H9 (cell line): ENCODE results near the gene HDAC5. TPM values are rescaled to one million over a fixed set of nuclear protein-coding genes. Genes with fewer than 3 reads are reported as not detected.
A peak's percentile ranks its signal among the peaks of the same experiment; 100 is the strongest.

Experiments used
- DNase-seq: peaks from one replicate; pipeline ENCODE4 v3.0.0-alpha.2; 2017
- H2AFZ ChIP-seq: one replicate; pipeline ENCODE4 v1.6.1; 2013; ENCODE audit warnings: mild to moderate bottlenecking, low read length, control low read depth, moderate library complexity
- H2AK5ac ChIP-seq: 2 replicates; pipeline ENCODE4 v1.6.1; 2013; ENCODE audit warnings: low read length, control low read depth, mixed read lengths; ENCODE audit not compliant: insufficient read length
- H2BK120ac ChIP-seq: one replicate; pipeline ENCODE4 v1.6.1; 2013; ENCODE audit warnings: low read depth, mild to moderate bottlenecking, low read length, control low read depth, inconsistent platforms; ENCODE audit not compliant: poor library complexity, severe bottlenecking
- H2BK12ac ChIP-seq: 2 replicates; pipeline ENCODE4 v1.6.1; 2013; ENCODE audit warnings: low read length, control low read depth, mixed read lengths, low read depth; ENCODE audit not compliant: insufficient read length
- H2BK15ac ChIP-seq: 2 replicates; pipeline ENCODE4 v1.6.1; 2013; ENCODE audit warnings: low read depth, low read length, control low read depth
- H2BK20ac ChIP-seq: one replicate; pipeline ENCODE4 v1.6.1; 2013; ENCODE audit warnings: low read depth, mild to moderate bottlenecking, low read length, control low read depth, inconsistent platforms; ENCODE audit not compliant: poor library complexity, severe bottlenecking
- H2BK5ac ChIP-seq: 2 replicates; pipeline ENCODE4 v1.6.1; 2013; ENCODE audit warnings: low read length, control low read depth, mixed read lengths; ENCODE audit not compliant: insufficient read length
- H3K14ac ChIP-seq: 2 replicates; pipeline ENCODE4 v1.6.1; 2013; ENCODE audit warnings: low read length, control low read depth; ENCODE audit not compliant: insufficient read depth
- H3K18ac ChIP-seq: 2 replicates; pipeline ENCODE4 v1.6.1; 2013; ENCODE audit warnings: low read depth, mild to moderate bottlenecking, mixed read lengths, low read length, control low read depth; ENCODE audit not compliant: insufficient read length
- H3K23ac ChIP-seq: 2 replicates; pipeline ENCODE4 v1.6.1; 2013; ENCODE audit warnings: low read length, control low read depth, mixed read lengths, low read depth; ENCODE audit not compliant: insufficient read length
- H3K23me2 ChIP-seq: 2 replicates; pipeline ENCODE4 v1.6.1; 2013; ENCODE audit warnings: low read depth, mild to moderate bottlenecking, mixed read lengths, low read length, control low read depth; ENCODE audit not compliant: insufficient read length, poor library complexity, severe bottlenecking
- H3K27ac ChIP-seq: 2 replicates; pipeline ENCODE4 v1.5.1; 2013; ENCODE audit warnings: low read length, control low read depth, mixed read lengths, low read depth; ENCODE audit not compliant: insufficient read length
- H3K27me3 ChIP-seq: 2 replicates; pipeline ENCODE4 v1.6.1; 2013; ENCODE audit warnings: low read length, control low read depth, inconsistent platforms; ENCODE audit not compliant: insufficient read depth
- H3K4ac ChIP-seq: 2 replicates; pipeline ENCODE4 v1.6.1; 2013; ENCODE audit warnings: low read depth, mild to moderate bottlenecking, control low read depth, inconsistent platforms, low read length, moderate library complexity
- H3K4me1 ChIP-seq: 2 replicates; pipeline ENCODE4 v1.6.1; 2013; ENCODE audit warnings: low read length, control low read depth, inconsistent platforms; ENCODE audit not compliant: insufficient read depth
- H3K4me2 ChIP-seq: 2 replicates; pipeline ENCODE4 v1.6.1; 2013; ENCODE audit warnings: low read length, control low read depth, mixed read lengths; ENCODE audit not compliant: insufficient read length, insufficient read depth
- H3K56ac ChIP-seq: 2 replicates; pipeline ENCODE4 v1.6.1; 2013; ENCODE audit warnings: low read depth, mild to moderate bottlenecking, mixed read lengths, low read length, control low read depth; ENCODE audit not compliant: insufficient read length
- H3K79me1 ChIP-seq: 2 replicates; pipeline ENCODE4 v1.6.1; 2013; ENCODE audit warnings: low read depth, mild to moderate bottlenecking, moderate library complexity, low read length, control low read depth, inconsistent platforms; ENCODE audit not compliant: insufficient read depth, poor library complexity, severe bottlenecking
- H3K79me2 ChIP-seq: 2 replicates; pipeline ENCODE4 v1.6.1; 2013; ENCODE audit warnings: low read length, control low read depth, inconsistent platforms; ENCODE audit not compliant: insufficient read depth
- H3K9ac ChIP-seq: 2 replicates; pipeline ENCODE4 v1.6.1; 2013; ENCODE audit warnings: low read length, control low read depth, mixed read lengths; ENCODE audit not compliant: insufficient read length; ENCODE audit errors: extremely low read depth
- H3K9me3 ChIP-seq: one replicate; pipeline ENCODE4 v1.6.1; 2013; ENCODE audit warnings: low read depth, low read length, inconsistent platforms; ENCODE audit not compliant: control insufficient read depth
- H3T11ph ChIP-seq: one replicate; pipeline ENCODE4 v1.6.1; 2013; ENCODE audit warnings: mild to moderate bottlenecking, low read length, control low read depth, inconsistent platforms
- H4K20me1 ChIP-seq: one replicate; pipeline ENCODE4 v1.6.1; 2013; ENCODE audit not compliant: control insufficient read depth, insufficient read length, insufficient read depth
- H4K5ac ChIP-seq: 2 replicates; pipeline ENCODE4 v1.6.1; 2013; ENCODE audit warnings: low read depth, mild to moderate bottlenecking, mixed read lengths, low read length, control low read depth; ENCODE audit not compliant: insufficient read length
- H4K8ac ChIP-seq: replicated peaks from 2 replicates; pipeline ENCODE4 v1.6.1; 2013; ENCODE audit warnings: low read length, control low read depth, mixed read lengths, low read depth; ENCODE audit not compliant: insufficient read length
- H4K91ac ChIP-seq: 2 replicates; pipeline ENCODE4 v1.6.1; 2013; ENCODE audit warnings: low read depth, mild to moderate bottlenecking, moderate library complexity, mixed read lengths, low read length, control low read depth; ENCODE audit not compliant: insufficient read length
- H3K27ac Mint-ChIP-seq, 3 experiments: 2 replicates in 2 of 3; 3 replicates in 1 of 3; pipeline ENCODE4 v1.8.0; 2020 to 2021; ENCODE audit warnings: mixed read lengths in 3 of 3, mild to moderate bottlenecking in 1 of 3, moderate library complexity in 1 of 3
- H3K27me3 Mint-ChIP-seq: 2 replicates; pipeline ENCODE4 v1.8.0; 2021; ENCODE audit warnings: low read depth, mild to moderate bottlenecking, moderate library complexity, mixed read lengths
- H3K36me3 Mint-ChIP-seq, 3 experiments: 2 replicates in 2 of 3; 3 replicates in 1 of 3; pipeline ENCODE4 v1.8.0; 2020 to 2021; ENCODE audit warnings: low read depth in 3 of 3, mixed read lengths in 3 of 3; ENCODE audit not compliant: insufficient read depth in 1 of 3
- H3K4me1 Mint-ChIP-seq, 2 experiments: 2 replicates each; pipeline ENCODE4 v1.8.0; 2020; ENCODE audit warnings: mixed read lengths in 2 of 2
- H3K4me3 Mint-ChIP-seq, 2 experiments: 2 replicates in 1 of 2; 3 replicates in 1 of 2; pipeline ENCODE4 v1.8.0; 2020 to 2021; ENCODE audit warnings: mild to moderate bottlenecking in 2 of 2, mixed read lengths in 2 of 2, moderate library complexity in 1 of 2
- H3K9me3 Mint-ChIP-seq, 2 experiments: 2 replicates in 1 of 2; 3 replicates in 1 of 2; pipeline ENCODE4 v1.8.0; 2020; ENCODE audit warnings: mild to moderate bottlenecking in 2 of 2, mixed read lengths in 2 of 2, moderate library complexity in 1 of 2
- WGBS: extraction: QIAGEN DNeasy Blood & Tissue Kit; methylation state at CpG from one replicate; pipeline ENCODE4 v1.1.7; 2013; ENCODE audit warnings: missing lambda C conversion rate, low lambda C conversion rate, mixed read lengths; ENCODE audit not compliant: insufficient read length; ENCODE audit errors: extremely low coverage; 5-methylcytosine and 5-hydroxymethylcytosine counted together
- total RNA-seq: library from RNA; stranded (reverse); gene quantifications from 2 replicates; pipeline ENCODE4 v1.2.1, GENCODE V29; 2021
- TF ChIP-seq, protein P1 (sequence below): fragments of 200-600 bp; sonication (generic); conservative IDR thresholded peaks from 3 replicates; pipeline ENCODE4 v1.8.0; 2021; ENCODE audit warnings: antibody characterized with exemption, mild to moderate bottlenecking

HDAC5 gene
- total RNA-seq, 1 experiment from 2014 or later: 39.5 TPM

DNA sequence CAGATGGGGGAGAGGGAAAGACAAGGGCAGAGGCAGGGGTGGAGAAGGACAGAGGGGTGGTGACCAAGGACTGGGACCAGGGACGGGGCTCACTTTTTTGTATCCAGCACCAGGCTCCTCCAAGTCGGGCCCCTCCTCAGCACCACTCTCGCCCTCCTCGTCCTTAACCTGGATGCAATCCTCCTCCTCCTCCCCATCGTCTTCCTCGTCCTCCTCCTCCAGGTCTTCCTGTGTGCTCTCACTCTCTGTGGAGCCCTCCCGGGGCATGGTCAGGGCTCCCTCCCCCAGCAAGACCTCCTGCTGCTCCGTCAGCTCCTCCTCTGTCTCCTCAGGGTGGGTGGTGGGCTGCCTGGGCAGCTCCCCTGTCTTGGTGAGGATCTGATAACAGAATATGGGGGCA lies 36.1 kb downstream of the HDAC5 start:
- Histone ChIP-seq H3K18ac (no peak overlapping the region), H4K20me1 (no peaks in the 10 kb centered on the region), H3K9me3 (no peaks in the 10 kb centered on the region), H3K56ac (no peak overlapping the region), H2BK15ac (no peak overlapping the region), H3K4me2 (peak overlapping the region; percentile 78), H4K8ac (no peak overlapping the region), H4K91ac (no peak overlapping the region), H3K4me1 (no peaks in the 10 kb centered on the region), H2BK5ac (no peak overlapping the region), H4K5ac (peak overlapping the region; percentile 67), H3K23ac (no peak overlapping the region), H3K14ac (no peak overlapping the region), H2BK120ac (no peak overlapping the region), H3K23me2 (peaks cover 6% of the 10 kb centered on the region), H3K79me2 (no peaks in the 10 kb centered on the region), H3K27me3 (no peaks in the 10 kb centered on the region), H3T11ph (no peak overlapping the region), H2AK5ac (no peak overlapping the region), H3K27ac (no peak overlapping the region), H3K4ac (no peak overlapping the region), H2AFZ (no peak overlapping the region), H2BK12ac (no peak overlapping the region), H2BK20ac (no peak overlapping the region), H3K79me1 (no peaks in the 10 kb centered on the region), H3K9ac (no peak overlapping the region)
- peak overlapping the region; percentile 96 to 98 (median 97) for H3K27ac Mint-ChIP-seq
- peaks cover 1% of the 10 kb centered on the region; the same call in 1 of the 2 replicates for H3K27me3 Mint-ChIP-seq
- TF ChIP-seq, protein P1, sequence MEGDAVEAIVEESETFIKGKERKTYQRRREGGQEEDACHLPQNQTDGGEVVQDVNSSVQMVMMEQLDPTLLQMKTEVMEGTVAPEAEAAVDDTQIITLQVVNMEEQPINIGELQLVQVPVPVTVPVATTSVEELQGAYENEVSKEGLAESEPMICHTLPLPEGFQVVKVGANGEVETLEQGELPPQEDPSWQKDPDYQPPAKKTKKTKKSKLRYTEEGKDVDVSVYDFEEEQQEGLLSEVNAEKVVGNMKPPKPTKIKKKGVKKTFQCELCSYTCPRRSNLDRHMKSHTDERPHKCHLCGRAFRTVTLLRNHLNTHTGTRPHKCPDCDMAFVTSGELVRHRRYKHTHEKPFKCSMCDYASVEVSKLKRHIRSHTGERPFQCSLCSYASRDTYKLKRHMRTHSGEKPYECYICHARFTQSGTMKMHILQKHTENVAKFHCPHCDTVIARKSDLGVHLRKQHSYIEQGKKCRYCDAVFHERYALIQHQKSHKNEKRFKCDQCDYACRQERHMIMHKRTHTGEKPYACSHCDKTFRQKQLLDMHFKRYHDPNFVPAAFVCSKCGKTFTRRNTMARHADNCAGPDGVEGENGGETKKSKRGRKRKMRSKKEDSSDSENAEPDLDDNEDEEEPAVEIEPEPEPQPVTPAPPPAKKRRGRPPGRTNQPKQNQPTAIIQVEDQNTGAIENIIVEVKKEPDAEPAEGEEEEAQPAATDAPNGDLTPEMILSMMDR: no peak
- no peaks in the 10 kb centered on the region for H3K9me3 Mint-ChIP-seq
- H3K4me1 Mint-ChIP-seq: peaks cover 39 to 43% of the 10 kb centered on the region in 2 experiments
- no CpG with 5 or more reads among the region's 8 CpGs for WGBS
- H3K36me3 Mint-ChIP-seq: peaks cover 29 to 49% (median 47%) of the 10 kb centered on the region in 3 experiments; a peak in 6 of 7 replicates
- peak overlapping the region; percentile 56 to 76 for H3K4me3 Mint-ChIP-seq
- DNase-seq: peak; percentile 67
